Superior temporal gyrus (tissue), 1 donor: ENCODE results near the gene LENEP.

Experiments used
- DNase-seq: peaks from one replicate; pipeline ENCODE4 v3.0.0-alpha.2; 2016; ENCODE audit errors: extremely low spot score

LENEP gene

DNA sequence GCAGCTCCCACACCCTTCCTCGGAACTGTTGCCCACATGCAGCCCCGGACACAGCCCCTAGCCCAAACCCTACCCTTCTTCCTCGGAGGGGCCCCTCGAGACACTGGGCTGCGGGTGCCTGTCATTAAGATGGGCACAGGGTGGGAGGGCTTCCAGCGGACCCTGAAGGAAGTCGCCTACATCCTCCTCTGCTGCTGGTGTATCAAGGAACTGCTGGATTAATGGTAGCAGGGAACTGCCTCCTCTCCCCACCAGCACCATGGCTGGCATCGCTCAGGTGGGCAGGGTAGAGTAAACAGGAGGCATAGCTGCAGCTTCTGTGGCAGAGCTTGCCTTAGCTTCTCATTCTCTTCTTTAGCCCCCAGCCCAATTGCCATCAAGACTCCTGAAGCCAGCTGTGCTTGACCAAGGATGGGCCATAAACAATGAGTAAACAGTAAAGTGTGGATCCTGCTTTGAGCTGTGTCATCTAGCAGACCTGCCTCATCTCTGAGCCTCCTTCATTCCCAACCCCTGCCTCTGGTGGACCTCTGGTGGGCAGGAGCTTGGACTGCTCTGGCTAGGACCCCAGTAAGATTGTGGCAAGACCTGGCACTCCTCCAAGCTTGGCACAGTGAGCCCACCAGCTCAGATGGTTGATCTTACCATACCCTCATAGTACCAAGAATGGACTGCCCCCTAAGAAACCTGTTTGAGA is at the start of gene LENEP:
Gene LENEP, plus strand, starts transcription at position 15 of the 697 bp plus-strand sequence. Its CDS starts 22 bp downstream, at position 37.
- DNase-seq: no peak

- DNase-seq: no peak
Measured at GRCh38 chr1:154943649-154944400, 49.6 kb upstream of the LENEP start.

- DNase-seq: no peak
Measured at GRCh38 chr1:154944401-154945159, 48.8 kb upstream of the LENEP start.

GRCh38 chr1:154945160-154945961 is 48.0 kb upstream of the LENEP start:
- DNase-seq: no peak

GRCh38 chr1:154945962-154946850 is 47.2 kb upstream of the LENEP start:
- no peak for DNase-seq

GRCh38 chr1:154948079-154948478 is 45.3 kb upstream of the LENEP start:
- no peak for DNase-seq

DNA sequence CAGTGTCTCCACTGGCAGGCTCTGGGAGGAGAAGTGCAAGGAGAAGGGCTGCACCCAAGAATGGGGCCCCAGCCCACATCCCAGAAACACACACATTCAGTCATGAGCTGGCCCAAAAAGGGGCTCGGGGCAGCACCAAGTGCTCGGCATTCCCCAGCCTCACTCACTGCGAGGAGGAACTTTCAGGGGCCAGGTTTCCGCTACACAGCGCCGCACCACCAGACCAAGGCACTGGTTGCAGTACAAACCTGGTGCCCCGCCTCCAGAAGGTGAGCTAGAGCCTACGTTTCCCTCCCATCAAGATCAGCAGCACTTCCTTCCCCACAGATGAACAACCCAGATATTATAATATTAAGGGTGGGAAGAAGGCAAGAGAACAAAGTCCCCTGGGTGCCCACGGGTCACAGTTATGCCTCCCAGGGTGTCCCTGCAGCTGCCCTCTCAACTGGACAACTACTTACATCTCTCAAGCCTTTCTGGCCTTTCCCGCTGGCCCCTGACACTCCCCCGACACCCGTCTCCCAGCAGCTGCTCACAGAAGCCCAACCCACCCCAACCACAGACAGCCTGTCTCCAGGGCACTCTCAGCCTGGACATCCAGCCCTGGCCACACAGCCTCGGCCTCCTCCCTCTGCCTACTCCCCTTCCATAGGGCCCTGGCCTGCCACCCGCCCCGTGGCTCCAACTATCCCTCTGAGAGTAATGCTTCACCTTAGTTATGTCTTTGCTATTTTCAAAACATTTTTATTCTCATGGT is 41.3 kb upstream of the LENEP start:
- DNase-seq: no peak

GRCh38 chr1:154952664-154953063 is 40.7 kb upstream of the LENEP start:
- DNase-seq: no peak

DNA sequence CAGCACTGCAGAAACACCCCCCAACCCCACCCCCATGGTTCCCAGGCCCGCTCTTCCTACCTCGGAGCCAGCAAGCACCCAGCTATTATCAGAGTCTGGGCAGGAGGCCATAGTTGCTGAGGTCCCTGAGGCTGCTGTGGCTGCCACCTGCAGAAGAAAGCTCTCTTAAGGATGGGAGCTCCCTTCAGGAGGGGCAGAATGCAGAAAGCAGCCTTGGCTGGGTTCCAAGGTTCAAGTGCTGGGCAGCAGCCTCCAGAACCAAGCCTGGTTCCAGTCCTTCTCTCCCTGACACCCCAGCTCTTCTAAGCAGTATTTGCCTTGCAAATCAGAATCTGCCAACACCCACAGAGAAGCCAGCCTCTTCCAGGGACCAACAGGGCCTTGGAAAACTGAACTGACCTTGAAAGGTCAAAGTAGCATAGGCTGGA is 39.8 kb upstream of the LENEP start:
- DNase-seq: no peak

DNA sequence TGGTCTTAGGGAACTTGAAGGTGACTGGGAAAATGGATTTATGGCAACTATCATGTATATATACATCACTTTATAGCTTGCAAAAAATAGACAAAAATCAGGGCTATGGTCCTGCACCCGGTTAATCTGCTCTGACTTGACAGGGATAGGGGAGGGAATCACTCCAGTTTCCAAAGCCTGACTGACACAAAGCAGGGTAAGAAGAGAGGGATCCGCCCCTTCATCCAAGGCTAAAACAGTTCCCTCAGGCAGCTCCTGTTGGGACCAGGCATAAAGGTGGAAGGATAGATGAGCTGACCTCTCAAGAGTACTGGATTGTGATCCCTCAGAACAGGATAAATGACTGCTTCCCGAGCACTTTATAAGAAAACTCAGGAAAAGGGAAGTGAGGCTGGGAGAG is 38.8 kb upstream of the LENEP start:
- no peak for DNase-seq

GRCh38 chr1:154955039-154955717 is 38.2 kb upstream of the LENEP start:
- DNase-seq: peak; percentile 75

DNA sequence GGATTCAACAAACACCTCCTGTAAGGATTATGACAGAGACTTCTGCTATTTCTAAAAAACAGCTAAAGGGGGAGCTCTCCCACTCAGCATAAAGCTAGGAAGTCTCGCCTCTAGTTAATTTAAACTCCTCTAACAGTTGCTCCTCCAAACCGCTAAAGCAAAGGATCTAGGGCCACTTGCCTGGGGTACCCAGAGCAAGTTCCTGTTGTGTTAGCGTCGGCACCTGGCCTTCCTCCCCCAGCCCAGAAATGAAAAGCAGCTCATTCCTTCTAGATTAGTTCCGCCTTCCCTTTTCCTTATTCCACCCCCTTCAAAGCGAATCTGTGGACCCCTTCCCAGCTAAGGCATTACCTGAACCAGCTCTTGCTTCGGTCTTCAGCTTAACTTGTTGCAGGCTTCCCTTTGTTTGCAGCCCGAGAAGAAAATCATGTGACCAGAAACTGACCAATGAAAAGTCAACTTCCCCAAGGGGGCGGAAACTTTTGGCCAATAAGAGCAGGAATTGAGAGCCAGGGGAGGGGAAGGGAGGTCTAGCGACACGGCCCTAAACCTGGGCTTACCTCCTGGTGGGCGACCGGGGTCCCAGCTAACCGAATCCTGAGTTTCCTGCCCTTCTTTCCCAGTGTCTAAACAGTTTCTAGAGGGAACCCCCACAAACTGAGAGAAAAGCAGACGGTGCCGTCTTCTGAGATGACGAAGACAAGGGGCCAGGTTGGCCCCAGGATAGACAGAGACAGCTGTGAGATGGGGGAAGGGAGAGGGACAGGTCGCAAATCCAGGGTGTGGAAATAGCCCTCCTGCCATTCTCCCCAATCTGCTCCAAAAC is 37.5 kb upstream of the LENEP start, which contains the start of gene PBXIP1:
Gene PBXIP1, minus strand, starts transcription at position 382 of the 826 bp plus-strand sequence. CDS start 2,378 bp downstream, outside the sequence.
- DNase-seq: peak; percentile 96

DNA sequence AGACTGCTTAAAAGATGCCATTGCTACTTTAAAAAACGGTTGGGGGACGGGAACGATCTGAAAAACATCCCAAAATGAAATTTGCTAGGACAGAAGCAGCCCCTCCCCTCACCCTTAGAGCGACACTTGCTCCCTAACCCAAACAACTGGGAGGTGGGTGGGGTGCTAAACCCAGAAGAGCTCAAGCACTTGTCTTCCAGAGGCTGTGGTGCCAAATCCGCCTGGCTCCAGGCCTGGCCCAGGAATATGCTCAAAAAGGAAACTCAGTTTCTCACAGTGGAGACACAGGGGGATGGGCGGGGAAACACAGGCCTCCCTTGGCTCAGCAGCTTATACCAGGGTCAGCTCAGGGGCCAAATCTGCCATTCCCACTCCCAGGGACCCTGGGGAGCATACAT is 36.8 kb upstream of the LENEP start:
- DNase-seq: no peak

GRCh38 chr1:154957091-154957657 is 36.2 kb upstream of the LENEP start:
- DNase-seq: no peak

DNA sequence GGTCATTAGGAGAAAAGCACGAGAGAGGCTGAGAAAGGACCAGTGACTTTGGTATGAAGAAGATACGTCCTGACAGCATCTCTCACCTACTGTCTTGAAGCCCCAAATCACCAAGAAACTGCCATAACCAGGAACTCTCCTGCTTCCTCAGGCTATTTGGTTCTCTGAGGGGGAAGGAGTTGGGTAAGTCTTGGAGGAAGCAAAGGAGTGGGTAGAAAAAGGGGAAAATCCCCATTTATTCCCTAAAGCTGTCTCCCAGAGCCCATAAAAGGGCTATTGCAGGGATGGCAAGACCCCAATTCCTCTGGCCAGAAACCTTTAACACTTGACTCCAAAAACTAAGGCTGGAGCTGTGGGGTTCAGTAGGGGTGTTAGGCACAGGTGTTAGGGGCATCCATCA is 35.4 kb upstream of the LENEP start:
- no peak for DNase-seq

- no peak for DNase-seq
Measured at GRCh38 chr1:154958681-154959425, 34.5 kb upstream of the LENEP start.

- DNase-seq: no peak
Measured at GRCh38 chr1:154959426-154959780, 34.0 kb upstream of the LENEP start.
